CD4-positive, alpha-beta memory T cell (primary cell): Measurements from ENCODE around the gene STRA6. TPM values are rescaled to one million over a fixed set of nuclear protein-coding genes. Genes with fewer than 3 reads are reported as not detected.

Experiments
- CTCF ChIA-PET: fragments of 350-600 bp; sonication (Branson Sonifier 250); formaldehyde crosslinking; loops from one replicate; lab custom pipeline; 2021; ENCODE audit warnings: inconsistent platforms; ENCODE audit not compliant: partially characterized antibody; lab: Charles Lee
- POLR2A ChIA-PET: fragments of 350-600 bp; sonication (Branson Sonifier 250); formaldehyde crosslinking; loops from one replicate; lab custom pipeline; 2021; ENCODE audit not compliant: partially characterized antibody; lab: Charles Lee
- DNase-seq, 5 donors: peaks; one replicate each; pipeline versions ENCODE4 v3.0.0 to v3.0.0-alpha.2; 2020 to 2022; ENCODE audit warnings: mixed read lengths in 1 of 5
- H3K27ac ChIP-seq: one replicate; pipeline ENCODE4 v1.7.0; 2013; ENCODE audit warnings: low read depth, low read length
- H3K27me3 ChIP-seq: 2 replicates; pipeline ENCODE4 v1.7.0; 2013; ENCODE audit warnings: mild to moderate bottlenecking, low read length, moderate library complexity; ENCODE audit not compliant: insufficient read depth
- H3K36me3 ChIP-seq: 2 replicates; pipeline ENCODE4 v1.7.0; 2013; ENCODE audit warnings: mild to moderate bottlenecking, low read length, moderate library complexity; ENCODE audit not compliant: insufficient read depth
- H3K4me1 ChIP-seq: 2 replicates; pipeline ENCODE4 v1.7.0; 2013; ENCODE audit warnings: mild to moderate bottlenecking, low read length, moderate library complexity; ENCODE audit not compliant: insufficient read depth
- H3K4me3 ChIP-seq, 2 donors: one replicate each; pipeline ENCODE4 v1.7.0; 2013; ENCODE audit warnings: low read length in 2 of 2, mild to moderate bottlenecking in 1 of 2
- H3K9me3 ChIP-seq, 2 donors: one replicate each; pipeline ENCODE4 v1.7.0; 2013; ENCODE audit warnings: low read length in 2 of 2, control low read depth in 1 of 2; ENCODE audit not compliant: control insufficient read depth in 1 of 2
- H3K27ac Mint-ChIP-seq, 7 donors: one replicate each; pipeline ENCODE4 v1.8.0; 2020 to 2021; ENCODE audit warnings: mixed read lengths in 7 of 7, mild to moderate bottlenecking in 6 of 7, inconsistent platforms in 3 of 7, moderate library complexity in 3 of 7
- H3K27me3 Mint-ChIP-seq, 2 donors: one replicate each; pipeline ENCODE4 v1.8.0; 2020 to 2021; ENCODE audit warnings: mixed read lengths in 2 of 2
- H3K36me3 Mint-ChIP-seq, 2 donors: one replicate each; pipeline ENCODE4 v1.8.0; 2020 to 2021; ENCODE audit warnings: mixed read lengths in 2 of 2, inconsistent platforms in 1 of 2, mild to moderate bottlenecking in 1 of 2
- H3K4me1 Mint-ChIP-seq, 4 donors: one replicate each; pipeline ENCODE4 v1.8.0; 2020 to 2021; ENCODE audit warnings: mixed read lengths in 4 of 4, mild to moderate bottlenecking in 1 of 4
- H3K4me3 Mint-ChIP-seq, 8 donors: one replicate each; pipeline ENCODE4 v1.8.0; 2020 to 2021; ENCODE audit warnings: mixed read lengths in 8 of 8, mild to moderate bottlenecking in 7 of 8, moderate library complexity in 6 of 8, inconsistent platforms in 3 of 8
- H3K9me3 Mint-ChIP-seq, 8 donors: one replicate each; pipeline ENCODE4 v1.8.0; 2020 to 2021; ENCODE audit warnings: mixed read lengths in 8 of 8, mild to moderate bottlenecking in 5 of 8, inconsistent platforms in 3 of 8, moderate library complexity in 1 of 8
- intact Hi-C: fragments of 100-400 bp; cut with micrococcal nuclease; formaldehyde crosslinking; loops from one replicate; pipeline ENCODE4 v1.15.1; 2023
- polyA plus RNA-seq, 2 donors: library from polyadenylated mRNA; unstranded; fragments of 300-500 nt; fragmentation: Illumina TruSeq; gene quantifications; one replicate each; pipeline ENCODE4 v1.2.3, GENCODE V29; 2021
- total RNA-seq, 2 experiments: library from RNA; stranded (reverse); gene quantifications; one replicate each; pipeline ENCODE4 v1.2.3, GENCODE V29; 2021

Gene STRA6
- total and polyA plus RNA-seq, 4 experiments from 2014 or later, result not detected

DNA sequence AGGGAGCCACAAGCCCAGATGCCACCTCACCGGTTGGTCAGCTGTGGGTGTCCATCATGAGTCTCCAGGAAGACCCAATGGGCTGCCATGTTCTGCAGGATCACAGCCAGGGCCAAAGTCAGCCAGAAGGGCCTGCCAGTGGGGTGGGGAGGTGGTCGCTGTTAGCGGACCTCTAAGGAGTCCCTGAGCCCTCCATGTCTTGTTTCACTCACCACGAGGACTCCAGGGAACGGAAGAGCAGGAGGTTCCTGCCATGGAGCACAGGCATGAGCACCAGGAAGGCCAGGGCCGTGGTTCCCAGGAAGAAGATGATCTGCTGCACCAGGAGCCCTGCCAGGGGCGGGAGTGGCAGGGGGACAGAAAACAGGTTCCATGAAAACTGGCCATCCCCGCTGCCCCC lies 20.5 kb downstream of the STRA6 start:
- CTCF ChIA-PET, result no interaction called here

DNA sequence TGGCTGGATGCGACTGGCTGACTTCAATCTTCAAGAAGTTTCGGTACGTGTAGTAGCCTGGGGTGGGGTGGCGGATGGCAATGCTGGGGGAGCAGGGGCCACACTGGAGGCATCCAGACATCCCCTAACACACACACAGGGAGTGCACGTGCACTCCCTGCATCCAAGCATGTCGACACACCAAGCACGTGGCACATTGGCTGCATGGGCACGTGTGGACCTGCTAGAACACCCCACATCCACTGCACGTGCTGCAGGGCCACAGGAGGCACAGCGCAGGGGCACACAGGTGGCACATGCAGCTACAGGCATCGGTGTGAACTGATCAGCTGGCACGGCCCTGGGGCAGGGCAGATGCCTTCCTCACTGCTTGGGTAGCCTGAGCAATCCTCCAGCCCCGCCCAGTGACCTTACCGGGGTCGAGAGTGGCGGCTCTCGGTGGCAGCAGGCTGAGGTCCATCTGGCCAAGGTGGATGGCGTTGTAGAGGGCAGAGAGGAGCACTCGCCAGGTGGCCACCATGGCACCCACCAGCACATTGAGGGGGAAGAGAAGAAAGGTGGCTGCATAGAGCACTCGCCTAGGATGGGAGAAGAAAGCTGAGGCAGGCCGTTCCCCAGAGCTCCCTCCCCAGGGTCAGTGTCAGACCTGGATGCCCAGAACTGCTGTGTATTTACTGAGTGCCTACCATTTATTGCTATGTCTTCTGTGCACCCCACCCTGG lies 21.5 kb downstream of the STRA6 start:
- H3K9me3 Mint-ChIP-seq, result peaks cover 0 to 2% (median 0%) of the 10 kb centered on the region in 8 donors
- no peaks in the 10 kb centered on the region for H3K36me3 Mint-ChIP-seq
- ChIA-PET CTCF (no interaction called here), POLR2A (no interaction called here)
- H3K27ac Mint-ChIP-seq, result no peak overlapping the region
- intact Hi-C loops, result no loop called here
- no peak overlapping the region for H3K4me3 ChIP-seq
- H3K4me1 ChIP-seq, result no peaks in the 10 kb centered on the region
- no peaks in the 10 kb centered on the region for H3K36me3 ChIP-seq
- no peaks in the 10 kb centered on the region for H3K27me3 ChIP-seq
- H3K4me3 Mint-ChIP-seq, result no peak overlapping the region
- no peaks in the 10 kb centered on the region for H3K4me1 Mint-ChIP-seq
- no peaks in the 10 kb centered on the region for H3K9me3 ChIP-seq
- DNase-seq, result no peak
- no peak overlapping the region for H3K27ac ChIP-seq
- peaks cover 3 to 4% of the 10 kb centered on the region in 2 donors for H3K27me3 Mint-ChIP-seq

More for the DNA sequence above, 20.5 kb downstream of the STRA6 start:
- intact Hi-C loops, result no loop called here
- Histone ChIP-seq H3K36me3 (no peaks in the 10 kb centered on the region), H3K9me3 (no peaks in the 10 kb centered on the region), H3K27me3 (no peaks in the 10 kb centered on the region), H3K4me3 (no peak overlapping the region), H3K4me1 (no peaks in the 10 kb centered on the region), H3K27ac (no peak overlapping the region)
- H3K27me3 Mint-ChIP-seq, result peaks cover under 1 to 4% of the 10 kb centered on the region in 2 donors
- no peak overlapping the region for H3K27ac Mint-ChIP-seq
- no peaks in the 10 kb centered on the region for H3K4me1 Mint-ChIP-seq
- H3K9me3 Mint-ChIP-seq, result no peaks in the 10 kb centered on the region
- no peak for DNase-seq
- H3K4me3 Mint-ChIP-seq, result no peak overlapping the region
- POLR2A ChIA-PET, result no interaction called here
- H3K36me3 Mint-ChIP-seq, result no peaks in the 10 kb centered on the region

DNA sequence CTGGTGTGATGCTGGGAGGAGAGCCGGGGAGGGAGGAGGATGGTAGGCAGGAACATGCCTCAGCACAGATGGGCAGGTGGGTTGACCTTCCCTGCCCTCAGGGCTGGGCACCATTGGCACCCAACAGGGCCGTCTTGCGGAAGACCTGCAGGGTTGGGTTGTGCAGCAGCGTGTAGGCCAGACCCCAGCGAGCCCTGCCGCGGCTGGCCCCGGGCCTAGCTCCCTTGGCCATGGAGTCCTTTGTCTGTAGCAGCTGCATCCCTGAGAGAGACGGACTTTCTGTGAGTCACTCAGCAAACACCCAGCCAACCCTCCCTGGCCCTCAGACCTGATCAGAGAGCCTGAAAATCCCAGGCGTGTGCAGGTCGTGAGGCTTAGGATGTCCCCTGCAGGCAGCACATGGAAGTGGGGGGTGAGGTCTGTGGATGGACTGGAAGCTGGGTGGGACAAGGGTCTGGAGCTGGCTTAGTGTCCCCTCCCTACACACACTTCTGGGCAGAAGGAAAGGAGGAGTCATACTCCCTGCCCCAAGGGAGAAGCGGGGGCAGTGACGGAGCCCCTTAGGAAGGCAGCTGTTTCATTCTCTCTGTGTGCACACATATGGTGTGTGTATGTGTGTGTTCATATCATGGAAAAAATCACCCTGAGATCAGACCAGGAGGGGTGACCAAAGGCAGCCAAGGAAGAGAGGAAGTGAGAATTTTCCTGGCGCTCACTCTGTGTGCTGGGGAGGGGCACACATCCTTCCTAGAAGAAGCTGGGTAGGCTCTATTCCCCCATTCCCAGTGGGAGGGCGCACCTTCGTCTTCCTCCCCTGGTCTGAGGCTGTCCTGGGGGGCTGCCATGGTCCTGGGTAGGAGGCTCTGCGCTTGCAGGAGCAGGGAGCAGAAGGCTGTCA lies 22.4 kb downstream of the STRA6 start:
- POLR2A ChIA-PET, result no interaction called here
- CTCF ChIA-PET, result no interaction called here
- Mint-ChIP-seq H3K4me3 (no peak overlapping the region), H3K4me1 (no peaks in the 10 kb centered on the region), H3K27ac (no peak overlapping the region), H3K36me3 (no peaks in the 10 kb centered on the region), H3K9me3 (peaks cover 0 to 2% (median 0%) of the 10 kb centered on the region in 8 donors), H3K27me3 (peaks cover 3 to 4% of the 10 kb centered on the region in 2 donors)
- intact Hi-C loops, result no loop called here
- DNase-seq, result no peak
- no peak overlapping the region for H3K27ac ChIP-seq
- H3K9me3 ChIP-seq, result no peaks in the 10 kb centered on the region
- no peak overlapping the region for H3K4me3 ChIP-seq
- H3K27me3 ChIP-seq, result no peaks in the 10 kb centered on the region
- H3K36me3 ChIP-seq, result no peaks in the 10 kb centered on the region
- H3K4me1 ChIP-seq, result no peaks in the 10 kb centered on the region

DNA sequence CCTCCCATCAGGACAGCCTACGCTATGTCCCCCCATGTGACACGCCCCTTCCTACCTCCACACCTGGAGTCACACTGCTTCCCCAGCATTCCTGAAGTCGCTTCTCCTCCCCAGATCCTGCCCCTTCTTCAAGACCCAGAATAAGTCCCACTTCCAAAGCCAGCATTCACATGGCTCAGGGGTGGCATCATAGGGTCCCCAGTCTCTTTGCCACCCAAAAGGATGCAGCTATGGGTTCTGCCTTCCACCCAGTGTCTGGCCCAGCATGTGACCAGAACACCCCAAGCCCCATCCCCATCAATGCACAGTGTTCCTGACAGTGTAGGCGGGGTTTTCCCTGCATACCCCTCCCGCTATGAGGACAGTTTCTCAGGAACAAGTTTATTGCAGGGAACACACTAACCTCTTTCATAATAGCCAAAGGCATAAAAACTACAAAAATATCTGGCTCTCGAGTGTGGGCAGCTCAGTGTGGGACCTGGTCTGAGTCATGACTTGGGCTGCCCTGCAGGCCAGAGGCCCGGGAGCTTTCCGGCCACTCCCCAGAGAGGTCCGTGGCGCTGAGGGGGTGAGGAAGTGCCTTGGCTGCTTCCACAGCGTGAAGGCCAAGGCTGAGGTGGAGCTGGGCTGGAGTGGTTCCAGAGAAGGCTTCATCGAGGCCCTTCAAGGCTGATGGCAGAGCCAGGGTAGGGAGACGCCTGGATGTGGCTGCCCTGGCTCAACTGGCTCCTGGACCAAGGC lies 23.3 kb downstream of the STRA6 start:
- Histone ChIP-seq H3K4me3 (no peak overlapping the region), H3K27ac (no peak overlapping the region), H3K9me3 (no peaks in the 10 kb centered on the region), H3K27me3 (no peaks in the 10 kb centered on the region), H3K36me3 (no peaks in the 10 kb centered on the region), H3K4me1 (no peaks in the 10 kb centered on the region)
- H3K4me3 Mint-ChIP-seq, result no peak overlapping the region
- POLR2A ChIA-PET, result no interaction called here
- H3K36me3 Mint-ChIP-seq, result no peaks in the 10 kb centered on the region
- H3K27ac Mint-ChIP-seq, result no peak overlapping the region
- CTCF ChIA-PET, result no interaction called here
- peaks cover 0 to 2% (median 0%) of the 10 kb centered on the region in 8 donors for H3K9me3 Mint-ChIP-seq
- no peak for DNase-seq
- intact Hi-C loops, result no loop called here
- H3K27me3 Mint-ChIP-seq, result peaks cover 3 to 4% of the 10 kb centered on the region in 2 donors
- H3K4me1 Mint-ChIP-seq, result no peaks in the 10 kb centered on the region

DNA sequence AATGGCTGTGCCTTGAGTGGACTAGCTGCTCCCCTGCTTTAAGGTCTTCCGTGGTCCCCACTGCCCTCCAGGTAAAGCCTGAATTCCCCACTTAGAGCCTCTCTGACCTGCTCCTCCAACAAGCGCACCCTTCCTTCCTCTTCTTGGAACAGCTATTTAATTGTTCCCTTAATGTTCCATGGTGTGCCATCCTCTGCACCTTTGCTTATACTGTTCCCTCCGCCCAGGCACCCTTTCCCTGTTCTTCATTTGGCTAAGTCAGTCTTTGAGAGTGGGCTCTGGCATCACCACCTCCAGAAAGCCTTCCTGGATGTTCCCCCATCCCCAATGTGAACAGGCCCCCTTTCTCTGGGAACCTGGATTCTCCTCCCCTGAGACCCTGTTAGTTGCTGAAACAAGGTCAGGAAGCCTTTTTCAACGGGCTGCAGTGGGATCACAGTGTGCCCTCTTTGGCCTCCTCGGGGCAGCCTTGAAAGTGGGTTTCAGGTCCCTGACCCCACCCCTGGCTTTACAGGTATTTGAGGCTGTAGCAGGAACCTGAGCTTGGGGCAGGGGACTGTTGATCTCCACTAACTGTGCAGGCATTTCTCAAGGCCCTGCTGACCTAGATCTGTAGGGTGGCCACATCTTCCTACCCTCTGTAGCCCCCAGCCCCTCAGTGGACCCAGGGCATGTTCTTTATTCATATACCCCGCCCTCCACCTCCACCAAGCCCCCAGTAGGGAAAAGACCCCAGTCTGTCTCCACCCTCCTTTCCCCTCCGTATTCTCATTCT lies 24.1 kb downstream of the STRA6 start:
- H3K9me3 ChIP-seq, result no peaks in the 10 kb centered on the region
- Mint-ChIP-seq H3K4me1 (no peaks in the 10 kb centered on the region), H3K4me3 (no peak overlapping the region), H3K27me3 (peaks cover 3 to 4% of the 10 kb centered on the region in 2 donors), H3K9me3 (peaks cover 0 to 2% (median 0%) of the 10 kb centered on the region in 8 donors), H3K27ac (no peak overlapping the region), H3K36me3 (no peaks in the 10 kb centered on the region)
- intact Hi-C loops, result no loop called here
- no peaks in the 10 kb centered on the region for H3K27me3 ChIP-seq
- ChIA-PET POLR2A (no interaction called here), CTCF (no interaction called here)
- no peaks in the 10 kb centered on the region for H3K36me3 ChIP-seq
- no peaks in the 10 kb centered on the region for H3K4me1 ChIP-seq
- no peak for DNase-seq
- no peak overlapping the region for H3K4me3 ChIP-seq
- H3K27ac ChIP-seq, result no peak overlapping the region

DNA sequence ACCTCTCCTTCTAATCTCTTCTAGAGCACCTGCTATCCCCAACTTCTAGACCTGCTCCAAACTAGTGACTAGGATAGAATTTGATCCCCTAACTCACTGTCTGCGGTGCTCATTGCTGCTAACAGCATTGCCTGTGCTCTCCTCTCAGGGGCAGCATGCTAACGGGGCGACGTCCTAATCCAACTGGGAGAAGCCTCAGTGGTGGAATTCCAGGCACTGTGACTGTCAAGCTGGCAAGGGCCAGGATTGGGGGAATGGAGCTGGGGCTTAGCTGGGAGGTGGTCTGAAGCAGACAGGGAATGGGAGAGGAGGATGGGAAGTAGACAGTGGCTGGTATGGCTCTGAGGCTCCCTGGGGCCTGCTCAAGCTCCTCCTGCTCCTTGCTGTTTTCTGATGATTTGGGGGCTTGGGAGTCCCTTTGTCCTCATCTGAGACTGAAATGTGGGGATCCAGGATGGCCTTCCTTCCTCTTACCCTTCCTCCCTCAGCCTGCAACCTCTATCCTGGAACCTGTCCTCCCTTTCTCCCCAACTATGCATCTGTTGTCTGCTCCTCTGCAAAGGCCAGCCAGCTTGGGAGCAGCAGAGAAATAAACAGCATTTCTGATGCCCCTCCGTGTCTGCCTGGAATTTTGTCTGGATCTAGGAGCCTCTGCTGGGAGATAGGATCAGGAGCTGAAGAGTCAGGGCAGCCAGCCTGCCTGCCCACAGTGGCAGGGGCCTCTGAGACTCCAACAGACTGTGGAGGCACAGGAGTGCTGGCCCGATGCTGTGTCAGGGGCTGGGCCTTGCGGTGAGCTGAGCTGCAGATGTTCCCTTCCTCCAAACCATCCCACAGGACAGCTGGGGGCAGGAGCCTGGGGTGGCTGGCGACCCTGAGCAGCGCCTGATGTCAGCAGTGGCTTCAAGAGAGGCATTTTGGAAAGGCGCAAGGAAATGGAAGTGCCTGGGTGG lies 26.0 kb downstream of the STRA6 start:
- no peak overlapping the region for H3K4me3 Mint-ChIP-seq
- H3K27ac Mint-ChIP-seq, result no peak overlapping the region
- no peaks in the 10 kb centered on the region for H3K4me1 Mint-ChIP-seq
- Histone ChIP-seq H3K27ac (no peak overlapping the region), H3K9me3 (no peaks in the 10 kb centered on the region), H3K27me3 (no peaks in the 10 kb centered on the region), H3K36me3 (no peaks in the 10 kb centered on the region), H3K4me1 (no peaks in the 10 kb centered on the region), H3K4me3 (no peak overlapping the region)
- ChIA-PET POLR2A (no interaction called here), CTCF (no interaction called here)
- H3K27me3 Mint-ChIP-seq, result peaks cover 3 to 4% of the 10 kb centered on the region in 2 donors
- no peak for DNase-seq
- peaks cover 0 to 2% (median 0%) of the 10 kb centered on the region in 8 donors for H3K9me3 Mint-ChIP-seq
- intact Hi-C loops, result no loop called here
- no peaks in the 10 kb centered on the region for H3K36me3 Mint-ChIP-seq
